ENCODE results near the gene RPL29. TPM values are rescaled to one million over a fixed set of nuclear protein-coding genes. Genes with fewer than 3 reads are reported as not detected.

Gene RPL29
- total and polyA plus RNA-seq, 2 of the 8 experiments (the other 6 are each of a cell fraction or from before 2014, with no cell fraction given): 1,467 to 2,660 TPM

GRCh38 chr3:51975852-51976549 lies 19.7 kb downstream of the RPL29 start:
- TF ChIP-seq CTCF (IDR thresholded peaks at IDR 0.05; ENCODE audit: control extremely low read depth in 1 of 3, insufficient read depth in 1 of 3, low read depth in 1 of 3, low read length in 3 of 3) (peak in 1 of 3 experiments; percentile 24; a peak in 2 of 4 replicates), RAD21 (IDR thresholded peaks at IDR 0.05 in 1 of 2, conservative IDR thresholded peaks at IDR 0.05 in 1 of 2; ENCODE audit: low read depth in 2 of 2, low read length in 2 of 2) (peak in 1 of 2 experiments; percentile 26; a peak in 1 of 4 replicates), KDM1A (IDR thresholded peaks at IDR 0.05; ENCODE audit: borderline replicate concordance, low read length) (peak; percentile 6; the same call in 1 of the 2 replicates), CBX5 (IDR thresholded peaks at IDR 0.05; ENCODE audit: low read depth, low read length) (no peak)
- H4K5ac ChIP-seq (ENCODE audit: insufficient read length, low read depth, low read length): no peak overlapping the region
- no peak overlapping the region for H2BK12ac ChIP-seq (ENCODE audit: low read depth, low read length)
- H2BK120ac ChIP-seq (replicated peaks; ENCODE audit: low read depth, low read length): no peak overlapping the region
- no peak overlapping the region for H2BK15ac ChIP-seq (ENCODE audit: low read length)
- H3K4ac ChIP-seq (replicated peaks; ENCODE audit: insufficient read length, low read depth, low read length): no peak overlapping the region
- WGBS, 2 experiments (ENCODE audit: extremely low coverage in 1 of 2, insufficient coverage in 1 of 2, insufficient read length in 1 of 2, insufficient replicate concordance in 2 of 2, low coverage in 1 of 2, low lambda C conversion rate in 2 of 2, missing lambda C conversion rate in 1 of 2): 49% methylated on average over 45 of the region's 46 CpGs; no CpG with 5 or more reads in 1 of the 2 experiments
- H3K4me3 ChIP-seq (ENCODE audit: extremely low read depth in 1 of 4, insufficient read depth in 2 of 4, low read depth in 3 of 4, low read length in 4 of 4): peak overlapping the region in 3 of 4 experiments; percentile 33 to 64 (median 44); a peak in 5 of 8 replicates
- H3K79me2 ChIP-seq (ENCODE audit: control insufficient read depth in 1 of 2, insufficient read depth in 2 of 2, low read length in 2 of 2): no peaks in the 10 kb centered on the region
- peaks cover 2 to 32% (median 24%) of the 10 kb centered on the region in 4 experiments; a peak in 6 of 7 replicates for H3K27me3 ChIP-seq (replicated peaks in 1 of 4; ENCODE audit: control insufficient read depth in 3 of 4, extremely low read depth in 1 of 4, insufficient read depth in 3 of 4, low read length in 3 of 4)
- no peak overlapping the region for H2BK5ac ChIP-seq (ENCODE audit: low read depth, low read length)
- no peaks in the 10 kb centered on the region; a peak in 1 of 4 replicates for H3K9me3 ChIP-seq (ENCODE audit: insufficient read depth in 2 of 2, low read depth in 1 of 2, low read length in 1 of 2)
- no peak overlapping the region for H4K91ac ChIP-seq (replicated peaks; ENCODE audit: insufficient read length, low read length)
- no peak overlapping the region for H3K23ac ChIP-seq (ENCODE audit: insufficient read length)
- no peak overlapping the region for H3K56ac ChIP-seq (replicated peaks; ENCODE audit: insufficient read length, low read depth, low read length)
- peak overlapping the region; percentile 83 for H3K4me2 ChIP-seq (ENCODE audit: insufficient read depth in 1 of 2, low read depth in 2 of 2, low read length in 2 of 2)
- CTCF ChIA-PET (ENCODE audit: partially characterized antibody): interaction anchor here (1.1 to 1.4 kb wide), 2 partner anchors 18 to 77 kb away, joined by 3 read pairs; no protein-coding TSS in a partner anchor
- POLR2A ChIA-PET (ENCODE audit: partially characterized antibody): interaction anchor here (1.4 to 29.3 kb wide), 3 partner anchors 5 to 33 kb away, joined by 3 to 923 read pairs (median 923); partner anchors contain the start of genes ABHD14A, ABHD14B, ACY1 and PCBP4
- FAIRE-seq (no peak), DNase-seq (ENCODE audit: low read depth in 1 of 2, low spot score in 2 of 2) (peak in 1 of 2 experiments; percentile 80)
- H4K20me1 ChIP-seq (replicated peaks in 1 of 2; ENCODE audit: control insufficient read depth in 1 of 2, insufficient read depth in 2 of 2, low read length in 2 of 2): peaks cover 0 to 6% of the 10 kb centered on the region in 2 experiments
- H2BK20ac ChIP-seq (ENCODE audit: low read length): no peak overlapping the region
- H3K18ac ChIP-seq (ENCODE audit: extremely low read depth, low read length): no peak overlapping the region
- 0 out of 2 replicates have a peak overlapping the region, but pooled peaks have one; percentile 70 for H2AK5ac ChIP-seq (ENCODE audit: low read depth, low read length)
- H3K27ac ChIP-seq (ENCODE audit: low read depth, low read length): no peak overlapping the region
- no peak overlapping the region for H2AFZ ChIP-seq (ENCODE audit: low read length)
- no peak overlapping the region for H3K9ac ChIP-seq (replicated peaks in 1 of 4; ENCODE audit: extremely low read depth in 1 of 4, low read depth in 3 of 4, low read length in 3 of 4)
- H4K8ac ChIP-seq (ENCODE audit: extremely low read depth, insufficient read depth, low read length): no peak overlapping the region
- H3K36me3 ChIP-seq (ENCODE audit: control insufficient read depth in 2 of 4, insufficient read depth in 4 of 4, low read length in 3 of 4): no peaks in the 10 kb centered on the region
- H3K4me1 ChIP-seq (replicated peaks in 1 of 4; ENCODE audit: control insufficient read depth in 3 of 4, insufficient read depth in 4 of 4, low read length in 3 of 4): peaks cover 6 to 21% (median 15%) of the 10 kb centered on the region in 4 experiments
- peaks cover 10% of the 10 kb centered on the region for H3K23me2 ChIP-seq (ENCODE audit: low read depth, low read length)
- no peak overlapping the region for H3K14ac ChIP-seq (ENCODE audit: insufficient read length)
- peaks cover 5% of the 10 kb centered on the region for H3K79me1 ChIP-seq (ENCODE audit: low read depth, low read length)
